NOMO-1 (cell line): Measurements from ENCODE around the gene IL20.
A peak's percentile ranks its signal among the peaks of the same experiment; 100 is the strongest.

Experiments
- DNase-seq, 2 experiments: peaks; one replicate each; lab custom pipeline; 2025; ENCODE audit not compliant: unreplicated experiment in 2 of 2; lab: John Stamatoyannopoulos, UW

IL20 gene

GRCh38 chr1:206873603-206874188 lies 8.3 kb downstream of the IL20 start:
- DNase-seq: no peak

GRCh38 chr1:206875752-206876377 lies 10.4 kb downstream of the IL20 start:
- no peak for DNase-seq

- no peak for DNase-seq
Observed at GRCh38 chr1:206878456-206878855, 13.0 kb downstream of the IL20 start.

GRCh38 chr1:206880314-206880713 lies 14.9 kb downstream of the IL20 start:
- DNase-seq: no peak

GRCh38 chr1:206882555-206882954 lies 17.1 kb downstream of the IL20 start:
- no peak for DNase-seq

GRCh38 chr1:206883160-206883559 lies 17.7 kb downstream of the IL20 start:
- DNase-seq: no peak

GRCh38 chr1:206883876-206884275 lies 18.5 kb downstream of the IL20 start:
- DNase-seq: no peak

GRCh38 chr1:206885341-206886060 lies 20.1 kb downstream of the IL20 start:
- DNase-seq: no peak

- no peak for DNase-seq
Observed at GRCh38 chr1:206886831-206887230, 21.4 kb downstream of the IL20 start.

- no peak for DNase-seq
Observed at GRCh38 chr1:206887701-206888100, 22.3 kb downstream of the IL20 start.

- DNase-seq: peak; percentile 6 to 69
Observed at GRCh38 chr1:206890125-206891060, 25.0 kb downstream of the IL20 start.

- DNase-seq: no peak
Observed at GRCh38 chr1:206891412-206891811, 26.0 kb downstream of the IL20 start.

GRCh38 chr1:206892351-206892984 lies 27.0 kb downstream of the IL20 start:
- DNase-seq: peak in 1 of 2 experiments; percentile 5

- peak in 1 of 2 experiments; percentile 28 for DNase-seq
Observed at GRCh38 chr1:206893380-206893779, 28.0 kb downstream of the IL20 start.

- no peak for DNase-seq
Observed at GRCh38 chr1:206895325-206895724, 29.9 kb downstream of the IL20 start.

- no peak for DNase-seq
Observed at GRCh38 chr1:206895837-206896242, 30.4 kb downstream of the IL20 start.

GRCh38 chr1:206896261-206896660 lies 30.8 kb downstream of the IL20 start:
- DNase-seq: no peak

- DNase-seq: no peak
Observed at GRCh38 chr1:206897175-206897574, 31.8 kb downstream of the IL20 start, which contains the start of gene IL24. IL24 (plus strand) TSS chr1:206897443; CDS start chr1:206897833, 390 bp downstream.

GRCh38 chr1:206898089-206898914 lies 32.9 kb downstream of the IL20 start:
- DNase-seq: no peak
